AG04449 (cell line): ENCODE results near the gene TUBAL3.

ENCODE experiments used
- CTCF ChIA-PET: fragments of 350-600 bp; formaldehyde crosslinking; extraction: SDS; loops from one replicate; lab custom pipeline; 2021; ENCODE audit warnings: antibody characterized with exemption; lab: Yijun Ruan, JAX
- POLR2A ChIA-PET: fragments of 400-600, 350-600 bp; formaldehyde crosslinking; extraction: SDS; loops from one replicate; lab custom pipeline; 2020; ENCODE audit warnings: antibody characterized with exemption, inconsistent platforms; lab: Yijun Ruan, JAX
- DNase-seq: peaks from one replicate; pipeline ENCODE4 v3.0.0-alpha.2; 2010; ENCODE audit warnings: low read depth, low spot score
- H3K4me3 ChIP-seq: 2 replicates; pipeline ENCODE4 v1.5.1; 2011; ENCODE audit warnings: low read depth, mild to moderate bottlenecking, control low read depth, low read length
- TF ChIP-seq, protein P1 (sequence below): IDR thresholded peaks from one replicate; pipeline ENCODE4 v1.5.1; 2011; ENCODE audit warnings: mild to moderate bottlenecking, moderate library complexity, low read length, control low read depth, inconsistent platforms; ENCODE audit not compliant: insufficient read depth; ENCODE audit errors: missing control alignments

Gene TUBAL3

GRCh38 chr10:5364890-5365338, 39.7 kb downstream of the TUBAL3 start, which contains the start of gene UCN3:
TSS of gene UCN3 (plus strand) at chr10:5364966. CDS start at chr10:5373721, 8,755 bp downstream.
- no peak for DNase-seq
- TF ChIP-seq, protein P1, sequence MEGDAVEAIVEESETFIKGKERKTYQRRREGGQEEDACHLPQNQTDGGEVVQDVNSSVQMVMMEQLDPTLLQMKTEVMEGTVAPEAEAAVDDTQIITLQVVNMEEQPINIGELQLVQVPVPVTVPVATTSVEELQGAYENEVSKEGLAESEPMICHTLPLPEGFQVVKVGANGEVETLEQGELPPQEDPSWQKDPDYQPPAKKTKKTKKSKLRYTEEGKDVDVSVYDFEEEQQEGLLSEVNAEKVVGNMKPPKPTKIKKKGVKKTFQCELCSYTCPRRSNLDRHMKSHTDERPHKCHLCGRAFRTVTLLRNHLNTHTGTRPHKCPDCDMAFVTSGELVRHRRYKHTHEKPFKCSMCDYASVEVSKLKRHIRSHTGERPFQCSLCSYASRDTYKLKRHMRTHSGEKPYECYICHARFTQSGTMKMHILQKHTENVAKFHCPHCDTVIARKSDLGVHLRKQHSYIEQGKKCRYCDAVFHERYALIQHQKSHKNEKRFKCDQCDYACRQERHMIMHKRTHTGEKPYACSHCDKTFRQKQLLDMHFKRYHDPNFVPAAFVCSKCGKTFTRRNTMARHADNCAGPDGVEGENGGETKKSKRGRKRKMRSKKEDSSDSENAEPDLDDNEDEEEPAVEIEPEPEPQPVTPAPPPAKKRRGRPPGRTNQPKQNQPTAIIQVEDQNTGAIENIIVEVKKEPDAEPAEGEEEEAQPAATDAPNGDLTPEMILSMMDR: no peak
- no peak within 1 kb of the TSS for H3K4me3 ChIP-seq
- CTCF ChIA-PET: no interaction called here
- POLR2A ChIA-PET: no interaction called here

GRCh38 chr10:5364374-5364773, 40.3 kb downstream of the TUBAL3 start:
- no peak for DNase-seq
- ChIA-PET CTCF (no interaction called here), POLR2A (no interaction called here)
- no peak overlapping the region for H3K4me3 ChIP-seq
- TF ChIP-seq, protein P1: no peak

GRCh38 chr10:5362873-5363272, 41.8 kb downstream of the TUBAL3 start:
- no peak overlapping the region for H3K4me3 ChIP-seq
- CTCF ChIA-PET: interaction anchor here (1.1 kb wide), 1 partner anchor 513 kb away, joined by 3 read pairs; no protein-coding TSS in a partner anchor
- no peak for DNase-seq
- POLR2A ChIA-PET: no interaction called here
- TF ChIP-seq, protein P1: no peak

GRCh38 chr10:5361966-5362365, 42.7 kb downstream of the TUBAL3 start:
- CTCF ChIA-PET: no interaction called here
- POLR2A ChIA-PET: no interaction called here
- TF ChIP-seq, protein P1: no peak

DNA sequence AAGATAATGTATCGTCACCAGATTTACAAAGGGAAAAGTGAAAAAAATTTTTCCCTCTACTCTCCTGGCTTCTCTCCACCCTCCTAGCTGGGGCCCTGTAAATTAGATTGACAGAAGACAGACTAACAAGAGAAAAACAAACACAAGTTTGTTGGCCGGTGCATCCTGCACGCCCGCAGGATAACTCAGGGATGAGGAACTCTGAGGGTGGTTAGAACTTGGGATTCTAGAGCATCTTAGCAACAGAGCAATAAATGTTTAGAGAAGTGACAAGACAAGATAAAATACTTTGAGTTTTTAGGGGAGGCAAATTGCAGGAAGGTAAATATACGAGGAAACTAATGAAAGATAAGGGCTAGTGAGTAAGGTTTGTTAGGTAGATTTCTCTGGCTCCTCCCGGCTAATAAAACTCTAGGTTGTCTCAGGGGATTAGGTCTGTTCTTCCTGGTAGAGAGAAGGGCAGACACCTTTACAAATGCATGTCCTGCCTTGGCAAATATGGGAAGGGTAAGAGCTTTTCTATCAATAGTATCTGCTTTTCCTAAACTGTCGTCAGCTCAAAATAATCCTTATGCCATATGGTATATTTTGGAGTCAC, 44.2 kb downstream of the TUBAL3 start:
- DNase-seq: no peak
- no peak overlapping the region for H3K4me3 ChIP-seq
- POLR2A ChIA-PET: no interaction called here
- CTCF ChIA-PET: no interaction called here
- TF ChIP-seq, protein P1: no peak

More at GRCh38 chr10:5361966-5362365, 42.7 kb downstream of the TUBAL3 start:
- H3K4me3 ChIP-seq: no peak overlapping the region
- no peak for DNase-seq

- TF ChIP-seq, protein P1: no peak
- ChIA-PET POLR2A (no interaction called here), CTCF (interaction anchor here (1.6 kb wide), 1 partner anchor 507 kb away, joined by 5 read pairs; no protein-coding TSS in a partner anchor)
- no peak for DNase-seq
- H3K4me3 ChIP-seq: no peak overlapping the region
Observed at GRCh38 chr10:5356302-5356763, 48.3 kb downstream of the TUBAL3 start.
